Ishikawa (cell line): ENCODE data around the gene EPHB1.

Experiments used
- TAF1 ChIP-seq: IDR thresholded peaks from 2 replicates; pipeline ENCODE4 v1.6.1; 2012; ENCODE audit warnings: low read depth, mild to moderate bottlenecking
- TEAD4 ChIP-seq: IDR thresholded peaks from 2 replicates; pipeline ENCODE4 v1.6.1; 2012
- TF ChIP-seq, protein P1 (sequence below): IDR thresholded peaks from 2 replicates; pipeline ENCODE4 v1.6.1; 2012

DNA sequence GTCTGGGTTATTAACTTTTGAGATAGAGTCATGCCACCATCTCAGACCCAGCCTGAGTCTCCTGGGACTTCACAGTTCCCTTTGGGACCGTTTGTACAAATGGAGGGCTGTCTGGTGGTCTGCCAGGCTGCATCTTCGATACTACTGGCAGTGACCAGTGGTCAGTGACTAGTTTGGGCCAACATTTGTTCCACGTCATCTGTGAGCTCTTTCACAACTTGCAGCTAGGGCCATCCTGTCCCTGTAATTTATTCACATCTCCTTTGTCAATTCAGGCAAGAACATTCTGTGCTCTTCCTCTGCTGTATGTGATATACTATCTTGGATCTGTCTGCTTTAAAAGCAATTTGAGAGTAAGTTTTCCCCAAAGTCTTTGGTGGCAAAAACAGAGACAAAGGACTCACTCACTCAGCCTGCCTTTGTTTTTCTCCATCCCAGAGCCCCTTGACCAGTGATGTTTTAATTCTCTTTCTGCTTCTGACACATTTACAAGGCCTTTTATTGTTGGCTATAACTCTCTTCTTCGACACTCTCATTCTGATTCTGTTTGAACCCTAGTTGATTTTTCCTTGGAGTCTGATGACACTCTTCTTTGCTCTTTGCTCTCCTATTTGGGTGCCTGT is 353.4 kb downstream of the EPHB1 start:
- no peak for TF ChIP-seq TAF1
- TF ChIP-seq, protein P1, sequence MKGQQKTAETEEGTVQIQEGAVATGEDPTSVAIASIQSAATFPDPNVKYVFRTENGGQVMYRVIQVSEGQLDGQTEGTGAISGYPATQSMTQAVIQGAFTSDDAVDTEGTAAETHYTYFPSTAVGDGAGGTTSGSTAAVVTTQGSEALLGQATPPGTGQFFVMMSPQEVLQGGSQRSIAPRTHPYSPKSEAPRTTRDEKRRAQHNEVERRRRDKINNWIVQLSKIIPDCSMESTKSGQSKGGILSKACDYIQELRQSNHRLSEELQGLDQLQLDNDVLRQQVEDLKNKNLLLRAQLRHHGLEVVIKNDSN, result no peak
- no peak for TF ChIP-seq TEAD4
